CD4-positive, alpha-beta T cell (primary cell): ENCODE results near the gene VEGFC. TPM values are rescaled to one million over a fixed set of nuclear protein-coding genes. Genes with fewer than 3 reads are reported as not detected.

Experiments used
- ATAC-seq: fragments of 200-7000 bp; cut with Tn5 transposase; one replicate; pipeline ENCODE4 v1.10.0; 2022; ENCODE audit warnings: mild to moderate bottlenecking; ENCODE audit not compliant: poor library complexity
- CTCF ChIA-PET: fragments of 350-600 bp; sonication (Branson Sonifier 250); formaldehyde crosslinking; loops from one replicate; lab custom pipeline; 2021; ENCODE audit warnings: antibody characterized with exemption, inconsistent platforms; lab: Charles Lee
- POLR2A ChIA-PET: fragments of 350-600 bp; sonication (Branson Sonifier 250); formaldehyde crosslinking; loops from one replicate; lab custom pipeline; 2021; ENCODE audit warnings: antibody characterized with exemption, inconsistent platforms; lab: Charles Lee
- DNase-seq, 14 experiments: peaks; one replicate each; pipeline ENCODE4 v3.0.0-alpha.2; 2013 to 2020; ENCODE audit warnings: mixed read lengths in 2 of 14
- H3K27ac ChIP-seq, 2 donors: one replicate each; pipeline versions ENCODE4 v1.5.1 to v1.7.0; 2013; ENCODE audit warnings: low read length in 2 of 2, low read depth in 1 of 2, mild to moderate bottlenecking in 1 of 2
- H3K27me3 ChIP-seq, 2 experiments: 1 replicate in 1 of 2; 2 replicates in 1 of 2; pipeline versions ENCODE4 v1.6.1 to v1.7.0; 2013; ENCODE audit warnings: low read length in 2 of 2, control low read depth in 1 of 2, mild to moderate bottlenecking in 1 of 2, moderate library complexity in 1 of 2; ENCODE audit not compliant: insufficient read depth in 2 of 2, control insufficient read depth in 1 of 2
- H3K36me3 ChIP-seq: one replicate; pipeline ENCODE4 v1.6.1; 2013; ENCODE audit warnings: low read length, control low read depth; ENCODE audit not compliant: insufficient read depth
- H3K4me1 ChIP-seq: one replicate; pipeline ENCODE4 v1.6.1; 2013; ENCODE audit warnings: low read length, control low read depth; ENCODE audit not compliant: insufficient read depth
- H3K4me3 ChIP-seq: one replicate; pipeline ENCODE4 v1.5.1; 2013; ENCODE audit warnings: mild to moderate bottlenecking, low read length, moderate library complexity
- H3K9me3 ChIP-seq, 2 experiments: 1 replicate in 1 of 2; 2 replicates in 1 of 2; pipeline versions ENCODE4 v1.6.1 to v1.7.0; 2013; ENCODE audit warnings: low read length in 2 of 2, mild to moderate bottlenecking in 2 of 2, control low read depth in 1 of 2, moderate library complexity in 1 of 2; ENCODE audit not compliant: control insufficient read depth in 1 of 2, insufficient read depth in 1 of 2
- H3K27ac Mint-ChIP-seq: one replicate; pipeline ENCODE4 v1.8.0; 2020; ENCODE audit warnings: mixed read lengths
- H3K27me3 Mint-ChIP-seq: one replicate; pipeline ENCODE4 v1.8.0; 2021; ENCODE audit warnings: mixed read lengths
- H3K36me3 Mint-ChIP-seq: one replicate; pipeline ENCODE4 v1.8.0; 2021; ENCODE audit warnings: low read depth, mixed read lengths
- H3K4me1 Mint-ChIP-seq: one replicate; pipeline ENCODE4 v1.8.0; 2021; ENCODE audit warnings: low read depth, mixed read lengths
- H3K4me3 Mint-ChIP-seq: one replicate; pipeline ENCODE4 v1.8.0; 2020; ENCODE audit warnings: mild to moderate bottlenecking, mixed read lengths
- H3K9me3 Mint-ChIP-seq: one replicate; pipeline ENCODE4 v1.8.0; 2020; ENCODE audit warnings: mixed read lengths
- intact Hi-C, 2 experiments: fragments of 100-400 bp; cut with DNase I in 1 of 2; cut with micrococcal nuclease in 1 of 2; formaldehyde crosslinking; loops; one replicate each; pipeline versions ENCODE4 v1.15.1 to v1.9.0; 2023 to 2025; cut with DNase I, micrococcal nuclease
- total RNA-seq, 174 experiments: library from RNA in 2 of 174; stranded (reverse) in 2 of 174; gene quantifications; one replicate each; pipeline ENCODE4 v1.2.3 and lab custom pipeline; 2021 to 2026
- TF ChIP-seq, protein P1 (sequence below): fragments of 200-600 bp; IDR thresholded peaks from one replicate; pipeline ENCODE4 v1.8.0; 2022; ENCODE audit warnings: antibody characterized with exemption, mild to moderate bottlenecking

The VEGFC gene
- total RNA-seq, 2 experiments from 2014 or later: not detected

DNA sequence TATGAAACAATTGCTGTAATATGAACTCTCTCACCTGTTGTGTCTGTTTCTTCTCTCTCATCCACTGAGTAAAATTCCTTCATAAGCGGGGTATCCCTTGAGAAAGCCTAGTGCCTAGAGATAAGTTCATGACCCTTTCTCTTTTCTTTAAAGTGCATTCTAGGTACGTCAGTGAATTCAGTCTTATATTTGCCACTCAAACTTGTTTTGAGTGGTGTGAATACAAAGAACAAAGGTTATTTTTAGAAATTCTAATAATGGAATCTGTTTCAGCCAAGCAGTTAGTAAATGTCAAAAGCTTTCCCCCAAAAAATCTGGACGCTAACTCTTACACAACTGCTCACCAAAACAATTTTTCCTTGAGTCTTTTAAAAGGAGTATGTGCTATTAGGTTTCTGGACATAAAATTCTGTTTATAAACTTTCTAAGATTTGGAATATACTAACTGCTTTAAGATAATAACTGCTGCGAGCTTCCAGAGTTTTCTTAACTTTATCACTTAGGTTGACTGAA is 112.0 kb downstream of the VEGFC start:
- H3K27me3 ChIP-seq: no peaks in the 10 kb centered on the region
- CTCF ChIA-PET: no interaction called here
- H3K4me1 Mint-ChIP-seq: no peaks in the 10 kb centered on the region
- DNase-seq (no peak), ATAC-seq (no peak)
- no peak overlapping the region for H3K4me3 Mint-ChIP-seq
- H3K4me3 ChIP-seq: no peak overlapping the region
- H3K9me3 Mint-ChIP-seq: no peaks in the 10 kb centered on the region
- H3K27ac ChIP-seq: no peak overlapping the region
- H3K4me1 ChIP-seq: no peaks in the 10 kb centered on the region
- H3K27ac Mint-ChIP-seq: no peak overlapping the region
- POLR2A ChIA-PET: no interaction called here
- no peaks in the 10 kb centered on the region for H3K9me3 ChIP-seq
- intact Hi-C loops: no loop called here
- TF ChIP-seq, protein P1, sequence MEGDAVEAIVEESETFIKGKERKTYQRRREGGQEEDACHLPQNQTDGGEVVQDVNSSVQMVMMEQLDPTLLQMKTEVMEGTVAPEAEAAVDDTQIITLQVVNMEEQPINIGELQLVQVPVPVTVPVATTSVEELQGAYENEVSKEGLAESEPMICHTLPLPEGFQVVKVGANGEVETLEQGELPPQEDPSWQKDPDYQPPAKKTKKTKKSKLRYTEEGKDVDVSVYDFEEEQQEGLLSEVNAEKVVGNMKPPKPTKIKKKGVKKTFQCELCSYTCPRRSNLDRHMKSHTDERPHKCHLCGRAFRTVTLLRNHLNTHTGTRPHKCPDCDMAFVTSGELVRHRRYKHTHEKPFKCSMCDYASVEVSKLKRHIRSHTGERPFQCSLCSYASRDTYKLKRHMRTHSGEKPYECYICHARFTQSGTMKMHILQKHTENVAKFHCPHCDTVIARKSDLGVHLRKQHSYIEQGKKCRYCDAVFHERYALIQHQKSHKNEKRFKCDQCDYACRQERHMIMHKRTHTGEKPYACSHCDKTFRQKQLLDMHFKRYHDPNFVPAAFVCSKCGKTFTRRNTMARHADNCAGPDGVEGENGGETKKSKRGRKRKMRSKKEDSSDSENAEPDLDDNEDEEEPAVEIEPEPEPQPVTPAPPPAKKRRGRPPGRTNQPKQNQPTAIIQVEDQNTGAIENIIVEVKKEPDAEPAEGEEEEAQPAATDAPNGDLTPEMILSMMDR: no peak
- H3K27me3 Mint-ChIP-seq: no peaks in the 10 kb centered on the region
- no peaks in the 10 kb centered on the region for H3K36me3 Mint-ChIP-seq
- no peaks in the 10 kb centered on the region for H3K36me3 ChIP-seq

DNA sequence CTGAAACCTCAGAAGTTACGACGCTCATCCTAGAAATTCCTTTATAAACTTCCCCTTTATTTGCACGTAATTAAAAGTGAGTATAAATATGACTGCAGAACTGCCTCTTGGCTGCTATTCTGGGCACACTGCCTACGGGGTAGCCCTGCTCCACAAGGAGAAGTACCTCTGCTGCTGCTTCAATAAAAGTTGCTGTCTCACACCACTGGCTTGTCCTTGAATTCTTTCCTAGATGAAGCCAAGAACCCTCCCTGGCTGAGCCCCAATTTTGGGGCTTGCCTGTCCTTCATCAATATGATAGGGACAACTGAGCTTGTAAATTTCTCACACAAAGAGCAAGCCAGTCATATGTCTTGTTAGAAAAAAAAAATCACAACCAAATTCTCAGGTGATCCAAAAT is 115.8 kb downstream of the VEGFC start:
- DNase-seq: no peak
- Mint-ChIP-seq H3K4me1 (no peaks in the 10 kb centered on the region), H3K9me3 (peaks cover 3% of the 10 kb centered on the region), H3K4me3 (no peak overlapping the region), H3K27me3 (no peaks in the 10 kb centered on the region), H3K36me3 (no peaks in the 10 kb centered on the region), H3K27ac (no peak overlapping the region)
- H3K9me3 ChIP-seq: no peaks in the 10 kb centered on the region
- no peaks in the 10 kb centered on the region for H3K4me1 ChIP-seq
- POLR2A ChIA-PET: no interaction called here
- TF ChIP-seq, protein P1: no peak
- H3K4me3 ChIP-seq: no peak overlapping the region
- intact Hi-C loops: no loop called here
- ATAC-seq: no peak
- H3K27ac ChIP-seq: no peak overlapping the region
- CTCF ChIA-PET: no interaction called here
- H3K27me3 ChIP-seq: no peaks in the 10 kb centered on the region
- H3K36me3 ChIP-seq: no peaks in the 10 kb centered on the region

DNA sequence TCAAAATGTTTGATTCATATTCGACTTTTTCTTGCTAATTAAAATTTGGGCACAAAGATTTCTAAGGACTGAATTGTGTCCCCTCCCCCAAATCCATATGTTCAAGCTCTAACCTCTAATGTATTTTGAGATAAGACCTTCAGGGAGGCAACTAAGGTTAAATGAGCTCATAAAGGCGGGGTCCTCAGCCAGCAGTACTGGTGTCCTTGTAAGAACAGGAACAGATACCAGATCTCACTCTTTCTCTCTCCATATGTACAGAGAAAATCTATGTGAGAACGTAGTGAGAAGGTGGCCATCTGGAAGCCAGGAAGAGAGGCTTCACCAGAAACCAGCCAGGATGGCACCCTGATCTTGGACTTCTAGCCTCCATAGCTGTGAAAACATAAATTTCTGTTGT is 116.9 kb downstream of the VEGFC start:
- DNase-seq (no peak), ATAC-seq (no peak)
- intact Hi-C loops: no loop called here
- H3K27me3 ChIP-seq: no peaks in the 10 kb centered on the region
- H3K9me3 Mint-ChIP-seq: peaks cover 3% of the 10 kb centered on the region
- ChIA-PET POLR2A (no interaction called here), CTCF (no interaction called here)
- no peaks in the 10 kb centered on the region for H3K27me3 Mint-ChIP-seq
- no peaks in the 10 kb centered on the region for H3K4me1 ChIP-seq
- no peak overlapping the region for H3K4me3 Mint-ChIP-seq
- H3K27ac ChIP-seq: no peak overlapping the region
- no peak overlapping the region for H3K27ac Mint-ChIP-seq
- H3K9me3 ChIP-seq: no peaks in the 10 kb centered on the region
- no peaks in the 10 kb centered on the region for H3K4me1 Mint-ChIP-seq
- no peaks in the 10 kb centered on the region for H3K36me3 ChIP-seq
- no peaks in the 10 kb centered on the region for H3K36me3 Mint-ChIP-seq
- H3K4me3 ChIP-seq: no peak overlapping the region
- TF ChIP-seq, protein P1: no peak
